ENCODE measurements around the gene GNB5.

Gene GNB5

GRCh38 chr15:52078197-52078875, 112.9 kb downstream of the GNB5 start:
- Histone ChIP-seq H3K9me3 (ENCODE audit: control insufficient read depth, insufficient read depth, low read length) (no peaks in the 10 kb centered on the region), H3K27ac (ENCODE audit: low read depth, low read length) (no peak overlapping the region), H3K9me2 (replicated peaks; ENCODE audit: control insufficient read depth, low read length) (no peaks in the 10 kb centered on the region)

DNA sequence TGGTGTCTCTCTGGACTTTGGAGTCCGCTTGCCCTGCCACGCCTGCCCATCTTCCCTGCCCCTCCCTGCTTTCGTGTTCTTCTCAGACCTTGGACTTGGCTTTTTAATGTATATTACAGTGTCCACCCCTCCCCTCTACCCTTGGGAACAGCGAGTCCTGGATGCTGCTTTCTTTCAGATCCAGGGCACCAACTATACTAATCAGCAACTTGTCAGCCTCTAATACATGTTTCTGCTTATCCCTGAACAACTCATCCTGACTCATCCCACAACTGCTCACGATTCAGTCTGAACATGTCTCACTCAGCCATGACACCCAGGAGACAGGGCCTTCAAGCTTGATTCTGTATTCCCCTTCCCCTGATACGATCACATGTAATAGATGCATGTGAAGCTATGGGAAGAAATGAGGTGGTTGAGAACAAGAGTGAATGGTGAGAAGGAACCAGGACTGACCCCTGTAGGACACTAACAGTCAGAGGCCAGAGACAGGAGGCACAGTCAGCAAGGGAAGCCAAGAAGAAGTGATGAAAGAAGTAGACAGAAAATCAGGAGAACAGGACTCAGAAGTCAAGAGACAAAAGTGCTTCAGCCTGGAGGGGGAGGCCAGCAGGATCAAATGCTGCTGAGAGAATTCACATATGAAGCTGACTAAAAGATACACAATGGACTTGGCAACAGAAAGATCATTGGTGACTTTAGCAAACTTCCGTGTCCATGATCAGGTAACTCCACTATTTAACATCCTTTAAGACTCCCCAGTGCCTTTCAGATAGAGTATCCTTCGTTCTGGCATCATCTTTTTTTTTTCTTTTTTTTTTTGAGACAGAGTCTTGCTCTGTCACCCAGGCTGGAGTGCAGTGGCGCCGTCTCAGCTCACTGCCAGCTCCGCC, 114.1 kb downstream of the GNB5 start:
- no peak overlapping the region for H3K4me3 ChIP-seq (ENCODE audit: low read length)
- H3K9me3 ChIP-seq (ENCODE audit: control insufficient read depth, insufficient read depth, low read length): no peaks in the 10 kb centered on the region
- no peaks in the 10 kb centered on the region for H3K79me2 ChIP-seq (ENCODE audit: control insufficient read depth, low read length)
- H3K27me3 ChIP-seq (ENCODE audit: control insufficient read depth, low read length): no peaks in the 10 kb centered on the region
- TF ChIP-seq EZH2phosphoT487 (IDR thresholded peaks at IDR 0.05; ENCODE audit: borderline replicate concordance, low read length) (no peak), CTCF (IDR thresholded peaks at IDR 0.05; ENCODE audit: low read depth, low read length, poor library complexity, severe bottlenecking) (no peak)
- H3F3A ChIP-seq (ENCODE audit: control insufficient read depth, insufficient read depth): no peaks in the 10 kb centered on the region
- H3K4me2 ChIP-seq (ENCODE audit: low read length): no peak overlapping the region
- no peaks in the 10 kb centered on the region for H3K4me1 ChIP-seq (ENCODE audit: control insufficient read depth, low read length)
- no peaks in the 10 kb centered on the region for H4K20me1 ChIP-seq (ENCODE audit: control insufficient read depth, insufficient read depth, low read depth, low read length)
- no peak overlapping the region for H3K27ac ChIP-seq (ENCODE audit: low read depth, low read length)
- no peaks in the 10 kb centered on the region for H3K36me3 ChIP-seq (ENCODE audit: control insufficient read depth, low read length)
- H3K9me2 ChIP-seq (replicated peaks; ENCODE audit: control insufficient read depth, low read length): no peaks in the 10 kb centered on the region

More at GRCh38 chr15:52078197-52078875, 112.9 kb downstream of the GNB5 start:
- Histone ChIP-seq H3F3A (ENCODE audit: control insufficient read depth, insufficient read depth) (no peaks in the 10 kb centered on the region), H3K79me2 (ENCODE audit: control insufficient read depth, low read length) (no peaks in the 10 kb centered on the region), H3K27me3 (ENCODE audit: control insufficient read depth, low read length) (no peaks in the 10 kb centered on the region), H4K20me1 (ENCODE audit: control insufficient read depth, insufficient read depth, low read depth, low read length) (no peaks in the 10 kb centered on the region), H3K4me1 (ENCODE audit: control insufficient read depth, low read length) (no peaks in the 10 kb centered on the region), H3K4me3 (ENCODE audit: low read length) (no peak overlapping the region), H3K4me2 (ENCODE audit: low read length) (no peak overlapping the region), H3K36me3 (ENCODE audit: control insufficient read depth, low read length) (no peaks in the 10 kb centered on the region)
- no peak for TF ChIP-seq EZH2phosphoT487 (IDR thresholded peaks at IDR 0.05; ENCODE audit: borderline replicate concordance, low read length)
- no peak for TF ChIP-seq CTCF (IDR thresholded peaks at IDR 0.05; ENCODE audit: low read depth, low read length, poor library complexity, severe bottlenecking)

DNA sequence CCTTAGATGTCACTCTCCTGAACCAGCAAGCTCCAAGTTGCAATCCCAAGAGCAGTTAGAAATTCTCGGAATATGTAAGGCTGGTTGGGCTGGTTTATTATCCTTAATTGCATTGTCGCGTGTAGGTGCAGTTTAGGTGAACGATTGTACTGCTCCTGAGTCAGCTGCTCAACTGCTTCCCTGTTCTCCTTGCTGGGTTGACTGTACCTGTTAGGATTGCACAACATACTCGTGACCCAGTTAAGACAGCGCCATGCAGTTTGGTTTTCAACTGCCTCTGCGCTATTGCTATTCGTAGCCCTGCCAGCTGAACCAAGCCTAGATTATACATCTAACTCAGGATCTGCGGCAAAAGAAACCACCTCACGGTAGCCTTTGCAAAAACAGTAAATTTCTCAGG, 119.6 kb downstream of the GNB5 start:
- Histone ChIP-seq H3K9me2 (replicated peaks; ENCODE audit: control insufficient read depth, low read length) (no peaks in the 10 kb centered on the region), H3K36me3 (ENCODE audit: control insufficient read depth, low read length) (no peaks in the 10 kb centered on the region), H3K79me2 (ENCODE audit: control insufficient read depth, low read length) (no peaks in the 10 kb centered on the region), H3K27me3 (ENCODE audit: control insufficient read depth, low read length) (no peaks in the 10 kb centered on the region), H3K4me3 (ENCODE audit: low read length) (no peak overlapping the region), H4K20me1 (ENCODE audit: control insufficient read depth, insufficient read depth, low read depth, low read length) (no peaks in the 10 kb centered on the region), H3K4me2 (ENCODE audit: low read length) (no peak overlapping the region), H3F3A (ENCODE audit: control insufficient read depth, insufficient read depth) (no peaks in the 10 kb centered on the region), H3K4me1 (ENCODE audit: control insufficient read depth, low read length) (no peaks in the 10 kb centered on the region), H3K27ac (ENCODE audit: low read depth, low read length) (no peak overlapping the region), H3K9me3 (ENCODE audit: control insufficient read depth, insufficient read depth, low read length) (no peaks in the 10 kb centered on the region)
- TF ChIP-seq EZH2phosphoT487 (IDR thresholded peaks at IDR 0.05; ENCODE audit: borderline replicate concordance, low read length) (no peak), CTCF (IDR thresholded peaks at IDR 0.05; ENCODE audit: low read depth, low read length, poor library complexity, severe bottlenecking) (no peak)
